Tibial nerve (tissue), 4 donors: ENCODE results near the gene GLI1.

Experiments
- CTCF ChIP-seq, 5 experiments: fragments of 200-600 bp in 3 of 5; fragments of 450-650 bp in 2 of 5; sonication (generic) in 3 of 5; IDR thresholded peaks; one replicate each; pipeline ENCODE4 v1.5.1; 2016 to 2019; ENCODE audit warnings: antibody characterized with exemption in 5 of 5, mild to moderate bottlenecking in 3 of 5, moderate library complexity in 2 of 5
- EP300 ChIP-seq, 2 donors: sonication (generic); formaldehyde crosslinking; IDR thresholded peaks; one replicate each; pipeline ENCODE4 v1.6.1; 2017; ENCODE audit warnings: antibody characterized with exemption in 2 of 2, mild to moderate bottlenecking in 1 of 2
- POLR2A ChIP-seq, 2 donors: fragments of 450-650 bp; IDR thresholded peaks; one replicate each; pipeline ENCODE4 v1.6.1; 2017; ENCODE audit warnings: antibody characterized with exemption in 2 of 2, mild to moderate bottlenecking in 2 of 2, moderate library complexity in 2 of 2

- TF ChIP-seq CTCF (IDR thresholded peaks at IDR 0.05) (no peak), POLR2A (IDR thresholded peaks at IDR 0.05) (no peak), EP300 (IDR thresholded peaks at IDR 0.05) (no peak)
Observed at GRCh38 chr12:57479376-57480115, 20.0 kb downstream of the GLI1 start, which contains the start of gene ARHGAP9.
